ENCODE data around the gene GSG1L. TPM values are rescaled to one million over a fixed set of nuclear protein-coding genes. Genes with fewer than 3 reads are reported as not detected.

GSG1L gene
- total and polyA plus RNA-seq, 2 experiments from 2014 or later = not detected

- TF ChIP-seq EZH2phosphoT487 (IDR thresholded peaks at IDR 0.05; ENCODE audit: low read depth, severe bottlenecking, unreplicated experiment) (no peak), CTCF (IDR thresholded peaks at IDR 0.05; ENCODE audit: poor library complexity) (no peak), EZH2 (IDR thresholded peaks at IDR 0.05; ENCODE audit: borderline replicate concordance) (no peak)
- Histone ChIP-seq H4K20me1 (ENCODE audit: insufficient read depth, poor library complexity, severe bottlenecking) (no peaks in the 10 kb centered on the region), H3K9me2 (replicated peaks; ENCODE audit: insufficient read depth) (no peaks in the 10 kb centered on the region), H2AFZ (no peak overlapping the region), H3K4me3 (no peak overlapping the region), H3K27ac (no peak overlapping the region), H3K36me3 (replicated peaks; ENCODE audit: insufficient read depth, low read depth) (no peaks in the 10 kb centered on the region), H3K27me3 (no peaks in the 10 kb centered on the region), H3K79me2 (no peaks in the 10 kb centered on the region), H3K4me1 (ENCODE audit: insufficient read depth) (no peaks in the 10 kb centered on the region), H3K9me3 (ENCODE audit: low read depth) (no peaks in the 10 kb centered on the region), H3K4me2 (no peak overlapping the region)
- 53% methylated on average over 11 of the region's 11 CpGs for WGBS (ENCODE audit: low lambda C conversion rate, missing lambda C conversion rate)
- peak; percentile 79 for DNase-seq (ENCODE audit: low spot score)
Observed at GRCh38 chr16:27795992-27796614, 267.4 kb downstream of the GSG1L start.

GRCh38 chr16:27793249-27793622 lies 270.3 kb downstream of the GSG1L start:
- Histone ChIP-seq H3K36me3 (replicated peaks; ENCODE audit: insufficient read depth, low read depth) (no peaks in the 10 kb centered on the region), H3K27me3 (no peaks in the 10 kb centered on the region), H3K4me1 (ENCODE audit: insufficient read depth) (no peaks in the 10 kb centered on the region), H3K27ac (no peak overlapping the region), H3K9me3 (ENCODE audit: low read depth) (no peaks in the 10 kb centered on the region), H2AFZ (no peak overlapping the region), H3K4me3 (no peak overlapping the region), H3K4me2 (no peak overlapping the region), H3K79me2 (no peaks in the 10 kb centered on the region), H3K9me2 (replicated peaks; ENCODE audit: insufficient read depth) (no peaks in the 10 kb centered on the region), H4K20me1 (ENCODE audit: insufficient read depth, poor library complexity, severe bottlenecking) (no peaks in the 10 kb centered on the region)
- DNase-seq (ENCODE audit: low spot score) = no peak
- TF ChIP-seq EZH2 (IDR thresholded peaks at IDR 0.05; ENCODE audit: borderline replicate concordance) = no peak
- no peak for TF ChIP-seq CTCF (IDR thresholded peaks at IDR 0.05; ENCODE audit: poor library complexity)
- TF ChIP-seq EZH2phosphoT487 (IDR thresholded peaks at IDR 0.05; ENCODE audit: low read depth, severe bottlenecking, unreplicated experiment) = no peak

GRCh38 chr16:27792486-27793248 lies 270.8 kb downstream of the GSG1L start:
- H3K79me2 ChIP-seq = no peaks in the 10 kb centered on the region
- H3K36me3 ChIP-seq (replicated peaks; ENCODE audit: insufficient read depth, low read depth) = no peaks in the 10 kb centered on the region
- no peak overlapping the region for H3K27ac ChIP-seq
- 93% methylated on average over 7 of the region's 7 CpGs for WGBS (ENCODE audit: low lambda C conversion rate, missing lambda C conversion rate)
- no peak for TF ChIP-seq CTCF (IDR thresholded peaks at IDR 0.05; ENCODE audit: poor library complexity)
- no peak for TF ChIP-seq EZH2 (IDR thresholded peaks at IDR 0.05; ENCODE audit: borderline replicate concordance)
- no peak for TF ChIP-seq EZH2phosphoT487 (IDR thresholded peaks at IDR 0.05; ENCODE audit: low read depth, severe bottlenecking, unreplicated experiment)
- H3K4me2 ChIP-seq = no peak overlapping the region
- no peaks in the 10 kb centered on the region for H3K27me3 ChIP-seq
- H3K9me3 ChIP-seq (ENCODE audit: low read depth) = no peaks in the 10 kb centered on the region
- no peaks in the 10 kb centered on the region for H4K20me1 ChIP-seq (ENCODE audit: insufficient read depth, poor library complexity, severe bottlenecking)
- DNase-seq (ENCODE audit: low spot score) = no peak
- no peaks in the 10 kb centered on the region for H3K4me1 ChIP-seq (ENCODE audit: insufficient read depth)
- H3K9me2 ChIP-seq (replicated peaks; ENCODE audit: insufficient read depth) = no peaks in the 10 kb centered on the region
- no peak overlapping the region for H3K4me3 ChIP-seq
- no peak overlapping the region for H2AFZ ChIP-seq
